Heart right ventricle (tissue), 16 donors: ENCODE measurements around the gene ARMC9. TPM values are rescaled to one million over a fixed set of nuclear protein-coding genes. Genes with fewer than 3 reads are reported as not detected.
A peak's percentile ranks its signal among the peaks of the same experiment; 100 is the strongest.

Source experiments
- ATAC-seq, 8 donors: fragments of 200-7000 bp; cut with Tn5 transposase; one replicate each; pipeline ENCODE4 v1.9.1; 2020; ENCODE audit warnings: mild to moderate bottlenecking in 8 of 8, moderate library complexity in 8 of 8, moderate number of reproducible peaks in 1 of 8
- DNase-seq, 2 donors: peaks; one replicate each; pipeline ENCODE4 v3.0.0-alpha.2; 2020
- H3K27ac ChIP-seq, 10 donors: fragments of 200-600 bp; sonication (generic) in 2 of 10; one replicate each; pipeline versions ENCODE4 v1.5.0 to v1.8.0; 2020 to 2022; ENCODE audit warnings: mild to moderate bottlenecking in 3 of 10
- H3K27me3 ChIP-seq, 7 donors: fragments of 200-600 bp; one replicate each; pipeline ENCODE4 v1.8.0; 2021 to 2022; ENCODE audit warnings: mild to moderate bottlenecking in 2 of 7
- H3K36me3 ChIP-seq, 9 donors: fragments of 200-600 bp; sonication (generic) in 1 of 9; one replicate each; pipeline versions ENCODE4 v1.5.0 to v1.8.0; 2020 to 2022; ENCODE audit warnings: mild to moderate bottlenecking in 2 of 9
- H3K4me1 ChIP-seq, 9 donors: fragments of 200-600 bp; sonication (generic) in 1 of 9; one replicate each; pipeline versions ENCODE4 v1.5.0 to v1.8.0; 2020 to 2022; ENCODE audit warnings: mild to moderate bottlenecking in 4 of 9
- H3K4me3 ChIP-seq, 10 donors: fragments of 200-600 bp; sonication (generic) in 2 of 10; one replicate each; pipeline versions ENCODE4 v1.5.0 to v1.8.0; 2020 to 2022; ENCODE audit warnings: mild to moderate bottlenecking in 7 of 10, moderate library complexity in 2 of 10
- H3K9me3 ChIP-seq, 11 donors: fragments of 200-600 bp in 10 of 11; sonication (generic) in 2 of 11; one replicate each; pipeline versions ENCODE4 v1.5.0 to v1.8.0; 2013 to 2022; ENCODE audit warnings: mild to moderate bottlenecking in 2 of 11, control low read depth in 1 of 11, moderate library complexity in 1 of 11
- CTCF ChIP-seq, 9 donors: fragments of 200-600 bp; sonication (generic) in 2 of 9; IDR thresholded peaks; one replicate each; pipeline versions ENCODE4 v1.5.0 to v1.8.0; 2021 to 2022; ENCODE audit warnings: antibody characterized with exemption in 9 of 9, mild to moderate bottlenecking in 5 of 9, moderate library complexity in 1 of 9
- WGBS, 2 donors: extraction: QIAGEN DNeasy Blood & Tissue Kit; methylation state at CpG; one replicate each; pipeline ENCODE4 v1.1.7; 2013; ENCODE audit warnings: inconsistent platforms in 1 of 2; 5-methylcytosine and 5-hydroxymethylcytosine counted together
- intact Hi-C, 10 donors: fragments of 100-400 bp; cut with DNase I; formaldehyde crosslinking; loops; one replicate each; pipeline versions ENCODE4 v1.11.1 to v1.14.2; 2022
- polyA plus RNA-seq, 2 donors: library from polyadenylated mRNA; stranded (reverse); fragments of 200-250 nt; gene quantifications; one replicate each; pipeline ENCODE4 v1.2.3, GENCODE V29; 2013
- total RNA-seq, 10 donors: library from RNA; stranded (reverse); fragmentation: NEBNext Ultra II Directional in 3 of 10; extraction: Animal tissue kit (Norgen Biotek cat#: 25700) in 3 of 10; gene quantifications; one replicate each; pipeline versions ENCODE4 v1.2.1 to v1.2.4, GENCODE V29; 2021 to 2023
- donor health status: Arrhythmogenic right ventricular cardiomyopathy.
- donor health status: ischemic (EF 13 %, LVEDD 7.1; RV severe dilation, severe dysfunction).
- donor health status: healthy with polysubstance abuse.
- donor health status: DM: no; HTN: yes; CAD: no.
- donor health status: DM: no; HTN: no; CAD: no.
- donor health status: ischemic (EF 25% LVEDD 6.9; RV normal size, moderate dysfunction).
- donor health status: ischemic (EF 25% LVEDD 5.7; RV mildly dilated, moderate dysfunction).
- donor health status: healthy.
- donor health status: DM: yes; HTN: yes; CAD: no.
- donor health status: Ischemic cardiomyopathy.
- donor health status: ischemic (EF 35%, LVEDD 5.7; RV mildly dilated, moderate dysfunction).
- donor health status: nonischemic (EF 11% LVEDD 7.7; RV severe dilation, severe dysfunction).
- donor health status: DM: yes; HTN: yes; CAD: no.
- donor health status: PGD.
- donor health status: ischemic (EF 29% LVEDD 5.4; RV normal size, mild dysfunction).
- donor health status: nonischemic (EF 23%, LVEDD 6.1; RV moderate dilation, normal function).

The ARMC9 gene
- total and polyA plus RNA-seq, 12 donors: 1.6 to 6.8 (median 2.3) TPM

- intact Hi-C loops: loop anchor here (2.0 to 10.0 kb wide), 7 partner anchors 114 to 309 kb away; no protein-coding TSS in a partner anchor
- Histone ChIP-seq H3K9me3 (peaks cover 0 to 14% (median 4%) of the 10 kb centered on the region in 11 donors), H3K27ac (no peak overlapping the region), H3K4me3 (peak overlapping the region in 1 of 10 donors; percentile 76), H3K36me3 (no peaks in the 10 kb centered on the region), H3K27me3 (peaks cover 0 to 43% (median 17%) of the 10 kb centered on the region in 7 donors), H3K4me1 (peaks cover 0 to 18% (median 12%) of the 10 kb centered on the region in 9 donors)
- TF ChIP-seq CTCF (IDR thresholded peaks at IDR 0.05): no peak
- ATAC-seq (no peak), DNase-seq (no peak)
- 72 to 73% methylated on average over 3 of the region's 3 CpGs for WGBS, 2 donors
Observed at GRCh38 chr2:231411237-231411636, 212.8 kb downstream of the ARMC9 start.

GRCh38 chr2:231411831-231412617 is 213.6 kb downstream of the ARMC9 start:
- peaks cover 0 to 14% (median 12%) of the 10 kb centered on the region in 9 donors for H3K4me1 ChIP-seq
- H3K27me3 ChIP-seq: peaks cover 0 to 43% (median 17%) of the 10 kb centered on the region in 7 donors
- peak; percentile 65 to 94 (median 90) for TF ChIP-seq CTCF (IDR thresholded peaks at IDR 0.05)
- H3K4me3 ChIP-seq: peak overlapping the region; percentile 46 to 76 (median 61)
- 2% methylated on average over 66 of the region's 67 CpGs for WGBS, 2 donors
- intact Hi-C loops: loop anchor here (1.0 to 10.0 kb wide), 9 partner anchors 115 to 310 kb away; no protein-coding TSS in a partner anchor
- peak overlapping the region in 3 of 10 donors; percentile 35 to 53 (median 40) for H3K27ac ChIP-seq
- DNase-seq: peak; percentile 76 to 85
- peak; percentile 96 to 100 (median 98) for ATAC-seq
- H3K9me3 ChIP-seq: peaks cover 0 to 14% (median 4%) of the 10 kb centered on the region in 11 donors
- H3K36me3 ChIP-seq: no peaks in the 10 kb centered on the region

- Histone ChIP-seq H3K27me3 (peaks cover 0 to 43% (median 21%) of the 10 kb centered on the region in 7 donors), H3K4me1 (peaks cover 0 to 14% (median 12%) of the 10 kb centered on the region in 9 donors), H3K9me3 (peaks cover 0 to 14% (median 4%) of the 10 kb centered on the region in 11 donors), H3K4me3 (peak overlapping the region in 9 of 10 donors; percentile 52 to 76 (median 61)), H3K36me3 (no peaks in the 10 kb centered on the region), H3K27ac (no peak overlapping the region)
- ATAC-seq (peak in 6 of 8 donors; percentile 6 to 28 (median 15)), DNase-seq (no peak)
- TF ChIP-seq CTCF (IDR thresholded peaks at IDR 0.05): peak in 1 of 9 donors; percentile 9
- intact Hi-C loops: loop anchor here (1.0 to 10.0 kb wide), 9 partner anchors 115 to 310 kb away; no protein-coding TSS in a partner anchor
- WGBS, 2 donors: 31 to 40% methylated on average over 9 of the region's 9 CpGs
Observed at GRCh38 chr2:231412618-231412963, 214.2 kb downstream of the ARMC9 start.

- DNase-seq: no peak
- no peak overlapping the region for H3K27ac ChIP-seq
- no peaks in the 10 kb centered on the region for H3K36me3 ChIP-seq
- peaks cover 0 to 14% (median 12%) of the 10 kb centered on the region in 9 donors for H3K4me1 ChIP-seq
- no peak overlapping the region for H3K4me3 ChIP-seq
- TF ChIP-seq CTCF (IDR thresholded peaks at IDR 0.05): no peak
- peaks cover 0 to 43% (median 21%) of the 10 kb centered on the region in 7 donors for H3K27me3 ChIP-seq
- peaks cover 0 to 14% (median 4%) of the 10 kb centered on the region in 11 donors for H3K9me3 ChIP-seq
- 88 to 89% methylated on average over 6 of the region's 6 CpGs for WGBS, 2 donors
- no peak for ATAC-seq
- intact Hi-C loops: loop anchor here (2.0 to 10.0 kb wide), 8 partner anchors 116 to 311 kb away; no protein-coding TSS in a partner anchor
Observed at GRCh38 chr2:231413456-231413855, 215.0 kb downstream of the ARMC9 start.
